ENCODE results near the gene RALA.

The RALA gene

DNA sequence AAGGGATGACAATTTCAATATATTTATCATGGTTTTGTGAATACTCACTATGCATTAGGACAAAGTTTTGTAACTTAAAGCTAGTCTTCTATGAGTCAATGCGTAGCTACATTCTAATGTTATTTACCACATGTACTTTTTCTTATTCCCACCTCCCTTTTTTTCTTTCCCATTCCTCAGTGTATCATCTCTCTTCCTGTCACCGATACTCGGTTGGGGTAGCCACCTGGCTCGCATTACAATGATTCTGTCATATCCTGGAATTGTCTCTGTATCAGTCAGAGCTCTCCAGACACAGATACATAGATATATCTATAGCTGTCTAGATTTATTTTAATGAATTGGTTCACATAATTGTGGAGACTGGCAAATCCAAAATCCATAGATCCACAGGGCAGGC is 9.8 kb upstream of the RALA start:
- DNase-seq = no peak

DNA sequence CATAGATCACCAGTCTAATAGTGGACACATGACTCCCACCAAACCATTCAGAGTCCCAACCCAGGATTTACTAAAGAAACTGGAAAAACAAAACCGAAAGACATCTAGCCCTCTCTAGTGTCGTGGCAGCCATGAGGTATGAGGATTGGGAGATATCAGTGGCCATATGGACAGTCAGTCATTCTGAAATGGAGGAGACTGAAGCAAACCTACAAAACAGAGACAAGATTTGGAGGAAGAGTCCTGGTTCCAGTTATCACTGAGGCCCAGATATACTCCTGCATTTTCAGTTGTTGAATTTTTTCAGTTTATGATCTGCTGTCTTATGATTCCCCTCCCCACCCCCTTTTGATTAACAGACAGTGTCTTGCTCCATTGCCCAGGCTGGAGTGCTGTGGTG is 9.1 kb upstream of the RALA start:
- no peak for DNase-seq

DNA sequence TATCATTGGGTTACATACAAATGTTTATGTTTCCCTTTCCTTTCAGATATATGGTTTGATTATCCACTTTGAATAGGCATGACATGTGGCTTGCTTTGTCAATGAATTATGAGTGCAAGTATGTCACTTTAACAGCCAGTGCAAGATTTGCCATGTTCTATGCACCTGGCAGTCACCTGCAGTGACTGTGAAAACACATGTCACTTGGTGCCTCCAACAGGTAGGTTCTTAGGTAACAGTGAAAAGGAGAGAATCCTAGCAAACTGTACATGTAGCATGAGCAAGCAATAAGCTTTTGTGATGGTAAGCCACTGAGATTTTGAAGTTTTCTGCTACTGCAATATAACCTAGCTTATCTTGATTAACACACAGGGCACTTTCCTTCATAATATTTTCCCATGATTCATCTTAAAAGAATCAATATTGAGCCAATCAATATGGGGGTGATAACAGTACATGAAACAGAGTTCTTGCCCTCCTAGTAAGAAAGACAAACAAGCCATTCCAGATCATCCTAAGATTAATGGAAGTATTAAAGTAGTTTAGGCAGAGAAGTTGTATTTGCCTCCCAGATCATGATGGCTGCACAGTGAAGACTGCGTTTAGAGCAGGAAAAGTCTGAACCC is 7.9 kb upstream of the RALA start:
- DNase-seq = no peak

DNA sequence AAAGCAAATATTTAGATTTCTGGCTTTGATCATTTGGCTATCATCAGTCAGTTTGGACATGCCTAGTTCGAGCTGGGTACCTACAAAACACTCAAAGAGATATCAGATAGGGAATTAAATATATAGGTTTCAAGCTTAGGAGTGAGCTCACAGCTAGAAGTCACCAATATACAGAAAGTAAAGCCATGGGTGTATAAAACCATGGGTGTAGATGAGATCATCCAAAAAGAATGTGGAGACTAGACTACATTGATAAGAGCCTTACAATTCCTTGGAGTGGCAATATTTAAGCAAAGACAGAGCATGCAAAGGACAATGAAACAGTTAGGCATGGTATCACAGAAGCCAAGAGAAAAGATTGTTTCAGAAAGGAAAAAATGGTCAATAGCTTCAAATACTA is 7.2 kb upstream of the RALA start:
- no peak for DNase-seq

DNA sequence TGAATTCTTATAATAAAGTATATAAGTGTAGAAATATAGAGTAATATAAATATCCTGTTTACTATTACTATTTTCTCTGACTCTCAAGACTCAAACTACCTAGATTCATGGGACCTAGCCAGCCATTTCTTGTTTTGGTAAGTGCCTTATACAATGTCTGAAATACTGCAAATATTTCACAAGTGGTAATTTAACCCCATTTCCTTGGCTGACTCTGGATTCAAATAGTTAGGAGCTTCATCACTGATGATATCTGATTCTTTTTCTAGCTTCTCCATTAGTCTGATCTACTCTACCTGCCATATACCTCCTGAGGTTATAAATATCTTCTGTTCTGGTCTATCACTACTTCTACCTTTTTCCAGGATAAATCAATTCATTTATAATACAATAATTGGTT is 6.4 kb upstream of the RALA start:
- DNase-seq = no peak

DNA sequence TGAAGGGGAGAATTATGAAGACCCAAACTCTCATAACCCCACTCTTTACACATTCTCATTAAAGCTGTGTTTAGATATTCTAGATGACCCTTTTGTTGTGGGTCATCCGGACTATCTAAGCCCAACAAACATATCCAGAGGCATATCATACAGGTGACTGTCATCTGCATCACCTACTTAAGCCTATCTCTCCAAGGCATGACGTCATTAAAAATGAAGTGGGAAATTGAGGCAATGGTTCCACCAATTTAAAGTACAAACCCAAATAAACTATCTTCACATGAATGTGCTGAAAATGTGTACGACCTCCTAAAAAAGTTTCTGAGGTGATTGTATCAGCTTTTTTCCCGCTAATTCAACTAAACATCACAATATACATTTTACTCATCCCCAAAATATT is 4.5 kb upstream of the RALA start:
- no peak for DNase-seq

DNA sequence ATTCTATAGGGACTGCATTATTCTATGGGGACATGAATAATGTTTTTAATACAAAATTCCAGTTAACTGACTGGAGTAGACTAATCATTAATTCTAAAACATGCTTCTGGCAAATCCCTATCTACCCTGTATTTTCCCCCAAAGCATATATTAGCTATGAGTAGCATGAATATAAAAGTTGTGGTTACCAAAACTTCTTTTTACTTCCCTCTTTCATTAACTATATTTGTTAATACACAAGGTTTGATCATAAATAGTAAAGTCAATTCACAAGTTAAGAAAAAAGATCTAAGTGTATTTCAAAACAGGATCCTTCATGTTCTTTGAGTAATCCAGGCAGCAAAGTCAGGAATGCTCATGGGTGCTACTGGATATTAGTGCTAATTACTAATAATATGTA is 2.9 kb upstream of the RALA start:
- DNase-seq = no peak

DNA sequence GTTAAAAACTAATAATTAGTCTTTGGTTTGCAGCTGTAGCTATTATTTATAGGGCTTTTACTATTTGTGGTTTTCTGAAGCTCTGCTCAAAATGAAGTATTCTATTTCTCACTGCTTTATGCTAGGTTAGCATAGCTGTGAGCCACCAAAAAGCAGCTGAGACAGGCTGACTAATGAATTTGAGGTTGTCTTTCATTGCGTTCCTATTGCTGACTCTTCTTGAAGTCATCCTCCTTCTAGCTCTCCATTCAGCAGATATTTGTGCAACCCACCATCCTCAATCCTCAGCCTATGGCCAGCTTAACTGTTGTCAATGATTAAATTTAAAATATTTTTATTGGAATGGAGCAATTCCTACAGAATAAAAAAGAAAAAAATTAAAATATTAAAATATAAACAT is 2.1 kb upstream of the RALA start:
- DNase-seq = no peak

DNA sequence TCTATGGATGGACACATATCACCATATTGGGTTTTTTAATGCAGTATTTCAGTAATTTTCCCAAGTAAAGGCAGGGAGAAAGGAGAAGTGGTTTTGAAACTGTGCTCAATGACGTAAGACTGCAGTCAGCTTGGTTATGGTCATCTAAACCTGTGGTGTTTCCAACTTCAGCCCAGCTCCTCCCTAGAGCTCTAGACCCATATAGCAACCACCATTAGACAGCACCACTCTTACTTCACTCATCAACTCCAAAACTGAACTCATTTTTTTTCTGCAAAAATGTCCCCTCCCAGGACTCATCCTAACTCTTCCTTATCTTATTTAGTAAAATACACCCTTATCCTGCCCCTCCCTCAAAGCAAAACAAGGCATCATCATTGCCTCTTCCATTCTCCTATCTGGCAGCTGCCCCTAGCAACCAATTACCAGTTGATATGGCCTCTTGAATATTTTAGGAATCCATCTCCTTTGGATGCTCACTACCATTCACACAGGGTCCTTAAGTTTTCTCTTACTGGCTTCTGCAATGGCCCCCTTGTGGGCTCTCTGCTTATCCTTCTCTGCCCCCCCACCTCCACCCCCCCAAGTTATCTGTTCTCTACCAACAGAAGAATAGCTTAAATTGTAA is 1.5 kb upstream of the RALA start:
- no peak for DNase-seq

DNA sequence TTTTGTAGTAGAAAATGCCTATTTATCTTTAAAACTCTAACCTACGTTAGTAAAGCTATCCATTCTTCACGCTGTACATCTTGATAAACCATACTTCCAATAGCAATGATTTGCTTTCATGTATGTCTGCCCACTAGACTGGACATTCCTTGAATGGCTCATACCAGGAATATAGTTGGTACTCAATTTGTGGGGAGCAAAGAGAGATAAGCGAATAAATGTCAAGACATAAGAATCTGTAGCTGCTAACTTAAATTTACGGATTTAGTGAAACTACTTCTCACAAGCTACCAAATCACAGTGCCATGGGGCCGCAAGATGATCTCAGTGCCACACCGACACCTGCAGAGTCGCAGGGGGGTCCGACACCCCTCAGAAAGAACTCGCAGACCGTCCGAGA is 763 bp upstream of the RALA start:
- DNase-seq = no peak

DNA sequence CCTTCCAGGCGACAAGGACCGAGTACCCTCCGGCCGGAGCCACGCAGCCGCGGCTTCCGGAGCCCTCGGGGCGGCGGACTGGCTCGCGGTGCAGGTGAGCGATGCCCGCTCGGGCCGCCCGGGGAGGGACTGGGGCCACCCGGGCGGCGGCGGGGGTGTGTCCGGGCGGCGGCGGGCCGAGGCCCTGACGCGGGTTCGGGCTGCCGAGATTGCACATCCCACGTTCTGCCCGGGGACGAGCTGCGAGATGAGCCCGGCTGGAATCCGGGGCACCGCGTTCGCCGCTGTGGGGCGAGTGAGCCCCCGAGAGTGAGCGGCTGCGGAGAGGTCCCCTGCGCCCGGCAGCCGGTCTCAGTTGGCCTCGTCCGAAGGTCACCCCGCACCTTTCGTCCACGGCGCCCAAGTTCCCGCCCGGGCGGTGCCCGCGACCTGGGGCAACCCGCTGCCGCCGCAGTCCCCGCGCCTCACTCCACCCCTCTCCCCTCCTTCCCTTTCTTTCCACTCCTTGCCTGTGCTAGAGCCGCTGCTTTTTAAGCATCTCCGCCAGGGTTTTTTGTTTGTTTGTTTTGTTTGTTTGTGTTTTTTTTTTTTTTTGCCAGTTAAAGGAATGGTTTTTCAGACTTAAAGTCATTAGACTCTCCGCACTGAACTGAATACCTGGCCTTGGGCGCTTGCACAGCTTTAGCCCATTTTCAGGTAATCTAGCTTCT is 515 bp downstream of the RALA start:
- DNase-seq = peak in 8 of 56 donors; percentile 18 to 61 (median 43)

DNA sequence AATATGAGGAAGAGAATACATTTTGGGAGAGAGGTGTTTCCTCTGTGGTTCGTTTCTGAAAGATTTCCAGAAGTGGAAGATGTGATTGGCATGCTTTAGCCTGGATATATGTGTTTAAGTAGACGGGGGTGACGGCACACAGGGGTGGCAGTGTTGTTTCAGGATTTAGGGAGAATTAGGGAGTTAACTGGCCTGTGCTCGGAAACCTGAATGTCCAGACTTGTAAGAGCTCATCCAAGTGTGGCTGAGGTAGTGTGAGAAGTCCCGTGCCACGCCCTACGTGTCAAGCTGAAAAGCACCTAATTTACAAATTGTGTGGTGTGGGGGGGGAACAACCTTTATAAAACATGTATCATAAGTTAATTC is 1.1 kb downstream of the RALA start:
- peak in 5 of 56 donors; percentile 1 to 8 (median 3) for DNase-seq

DNA sequence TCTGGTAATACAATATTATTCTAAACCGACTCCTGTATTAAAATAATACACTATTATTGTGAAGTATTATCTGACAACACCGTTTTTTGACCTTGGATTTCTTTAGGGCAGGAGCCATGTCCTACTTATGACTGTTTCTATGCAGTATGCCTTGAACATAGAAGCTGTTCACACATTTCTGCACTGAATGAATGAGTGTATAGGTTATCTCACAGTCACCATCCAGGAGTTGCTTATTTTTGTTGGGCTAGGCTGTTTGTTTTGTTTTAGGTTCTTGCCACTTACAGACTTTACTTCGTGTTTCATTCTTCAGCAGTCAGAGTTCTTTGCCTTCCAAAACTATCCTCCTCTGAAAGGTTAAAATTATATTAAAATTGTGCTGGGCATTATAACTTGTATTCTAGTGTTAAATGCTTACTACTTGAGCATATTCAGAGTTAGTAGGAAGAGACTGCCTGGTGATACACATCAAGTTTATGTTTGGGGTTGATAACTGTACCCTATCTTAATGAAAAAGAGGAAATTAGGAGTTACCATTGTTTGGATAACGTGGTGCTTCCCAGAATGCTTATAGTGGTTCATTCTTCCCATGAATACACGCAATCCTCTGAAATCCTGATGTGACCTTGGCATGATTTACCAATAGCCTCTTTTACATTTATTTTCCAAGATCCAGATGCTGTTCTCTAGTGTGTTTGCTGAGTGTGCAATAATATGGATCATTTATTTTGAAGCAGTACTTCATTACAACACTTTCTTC is 1.7 kb downstream of the RALA start:
- no peak for DNase-seq

DNA sequence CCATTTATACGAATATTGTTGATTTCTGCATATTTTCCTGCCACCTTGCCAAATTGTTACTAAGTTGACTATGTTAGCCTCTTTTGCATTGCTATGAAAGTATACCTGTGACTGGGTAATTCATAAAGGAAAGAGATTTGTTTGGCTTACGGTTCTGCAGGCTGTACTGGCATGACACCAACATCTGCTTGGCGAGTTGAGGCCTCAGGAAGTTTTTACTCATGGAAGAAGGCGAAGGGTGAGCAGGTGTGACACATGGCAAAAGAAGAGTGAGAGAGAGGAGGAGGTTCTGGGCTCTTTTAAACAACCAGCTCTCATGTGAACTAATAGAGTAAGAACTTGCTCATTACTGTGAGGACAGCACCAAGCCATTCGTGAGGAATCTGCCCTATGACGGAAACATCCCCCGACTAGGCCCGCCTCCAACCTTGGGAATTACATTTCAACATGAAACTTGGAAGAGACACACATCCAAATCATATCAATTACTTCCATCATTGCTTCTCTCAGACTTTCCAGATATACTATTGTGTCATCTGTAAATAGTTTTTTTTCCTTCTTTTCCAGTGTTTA is 8.4 kb downstream of the RALA start:
- DNase-seq = no peak

DNA sequence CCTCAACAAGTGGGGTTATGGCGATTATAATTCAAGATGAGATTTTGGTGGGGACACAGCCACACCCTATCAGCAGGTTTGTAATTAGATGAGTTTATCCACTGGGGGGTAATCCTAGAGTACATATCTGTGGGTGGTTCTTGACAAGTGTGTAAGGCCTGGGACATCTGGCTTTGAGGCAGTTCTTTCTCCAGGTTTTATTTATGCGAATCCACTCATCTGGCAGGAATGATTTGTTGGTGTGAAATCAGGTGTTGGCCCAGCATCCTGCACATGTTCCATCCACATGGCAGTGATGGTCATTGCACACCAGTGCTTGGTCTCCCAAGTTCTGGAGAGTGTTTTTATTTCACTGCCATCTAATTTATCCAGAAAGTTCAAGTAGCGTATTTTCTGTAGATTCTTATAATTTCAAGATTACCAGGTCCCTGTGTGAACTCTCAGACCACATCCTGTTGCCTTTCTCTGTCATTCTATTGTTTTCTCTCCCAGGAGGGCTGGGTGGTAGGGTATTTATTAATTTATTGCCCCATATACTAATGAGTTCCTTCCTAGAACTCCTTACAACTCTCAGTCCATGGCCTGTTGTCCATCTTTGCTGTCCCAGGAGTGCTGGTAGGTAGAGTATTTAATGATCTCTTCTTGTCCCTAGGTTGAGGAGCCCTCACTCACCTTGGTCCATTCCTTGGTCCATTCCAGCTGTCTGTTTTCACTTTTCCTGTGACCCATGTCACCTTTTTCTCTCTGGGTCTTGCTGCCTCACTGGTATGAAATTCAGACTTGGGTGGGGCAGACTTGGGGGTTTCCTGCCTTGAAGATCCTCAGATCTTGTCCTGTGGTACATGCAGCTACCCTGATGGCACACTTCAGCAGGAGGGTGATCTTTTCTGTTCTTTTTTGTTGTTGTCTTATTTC is 10.4 kb downstream of the RALA start:
- no peak for DNase-seq

DNA sequence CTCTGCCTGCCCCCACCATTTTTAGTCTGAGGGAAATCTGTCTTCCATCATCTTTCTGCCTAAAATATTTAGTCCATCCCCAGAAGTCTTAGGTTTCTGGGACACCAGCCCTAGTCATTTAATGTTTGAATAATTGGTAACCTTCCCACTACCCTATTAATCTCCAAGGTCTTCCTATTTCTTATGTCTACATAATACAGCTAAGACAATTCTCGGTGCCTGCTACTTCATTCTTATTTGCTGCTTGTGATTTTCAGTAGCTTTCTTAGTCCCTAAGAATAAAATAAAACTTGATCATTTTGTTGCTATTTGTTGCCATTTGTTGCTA is 11.1 kb downstream of the RALA start:
- no peak for DNase-seq

DNA sequence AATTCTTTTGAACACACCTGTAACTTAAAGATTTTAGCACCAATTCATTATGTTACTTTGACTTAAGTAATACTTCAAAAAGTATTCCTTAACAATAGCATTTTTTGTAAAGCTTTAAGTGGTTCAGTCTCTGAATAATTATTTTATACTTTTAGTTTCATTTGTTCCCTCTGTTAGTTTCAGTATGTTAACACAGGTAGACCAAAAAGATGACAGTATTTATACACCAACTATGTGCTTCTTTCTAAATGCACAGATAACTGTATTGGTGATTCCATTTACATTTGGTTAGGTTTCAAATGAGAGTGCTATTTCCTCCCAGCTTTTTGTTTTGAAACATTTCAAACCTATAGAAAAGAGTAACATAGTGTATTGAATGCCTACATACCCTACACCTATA is 14.0 kb downstream of the RALA start:
- no peak for DNase-seq

DNA sequence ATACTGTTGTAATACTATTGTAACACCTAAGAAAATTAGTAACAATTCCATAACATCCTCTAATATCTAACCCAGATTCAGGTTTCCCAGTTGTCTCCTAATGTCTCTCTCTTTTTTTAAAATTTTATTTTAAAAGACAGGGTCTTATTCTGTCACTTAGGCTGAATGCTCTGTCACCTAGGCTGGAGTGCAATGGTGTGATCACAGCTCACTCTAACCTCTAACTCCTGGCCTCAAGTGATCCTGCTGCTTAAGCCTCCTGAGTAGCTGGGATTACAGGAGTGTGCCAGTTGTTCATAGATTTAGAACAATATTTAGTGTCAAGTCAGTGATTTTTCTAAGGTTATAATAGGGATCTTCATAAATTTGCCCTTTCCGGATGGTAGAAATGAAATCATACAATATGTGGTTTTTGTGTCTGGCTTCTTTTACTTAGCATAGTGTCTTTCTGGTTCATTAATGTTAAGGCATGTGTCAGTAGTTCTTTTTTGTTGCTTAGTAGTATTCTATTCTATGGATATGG is 14.7 kb downstream of the RALA start:
- no peak for DNase-seq

DNA sequence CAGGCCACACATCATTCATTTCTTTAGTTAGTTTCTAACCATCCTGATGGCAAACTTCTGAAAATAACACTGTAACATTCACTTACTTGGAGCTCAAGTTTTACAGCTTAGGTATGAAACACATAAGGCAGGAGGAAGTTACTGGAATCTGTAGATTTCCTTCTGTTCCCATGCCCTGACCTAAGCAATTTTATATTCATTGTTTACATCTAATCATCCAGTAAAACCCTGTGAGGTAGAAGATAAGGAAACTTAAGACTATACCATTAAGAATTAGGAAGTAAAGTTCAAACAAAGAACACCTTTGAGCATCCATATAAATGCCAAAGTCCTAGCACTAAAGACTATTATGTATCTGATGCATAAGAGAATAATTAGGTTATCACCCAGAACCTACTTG is 19.5 kb downstream of the RALA start:
- DNase-seq = no peak

DNA sequence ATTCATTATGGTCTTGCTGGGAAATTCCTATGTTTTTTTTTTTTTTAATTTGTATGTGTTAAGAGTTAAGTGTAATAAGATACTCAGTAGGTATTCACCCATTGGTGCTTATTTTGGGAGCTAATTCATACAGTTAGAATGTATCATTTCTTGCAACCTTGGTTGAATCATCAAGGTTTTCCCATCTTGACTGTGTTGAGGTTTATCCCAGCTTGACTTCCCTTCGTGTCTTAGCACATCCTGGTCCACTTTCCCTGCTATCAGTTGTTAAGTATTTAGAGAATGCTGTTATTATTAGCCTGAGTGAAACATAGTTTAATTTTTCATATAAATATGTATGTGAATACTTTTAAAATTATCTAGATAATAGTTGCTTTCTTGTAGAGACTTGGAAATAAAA is 20.8 kb downstream of the RALA start:
- no peak for DNase-seq

Measured in amygdala (tissue), 56 donors.